ENCODE results near the gene TMEM138.

DNA sequence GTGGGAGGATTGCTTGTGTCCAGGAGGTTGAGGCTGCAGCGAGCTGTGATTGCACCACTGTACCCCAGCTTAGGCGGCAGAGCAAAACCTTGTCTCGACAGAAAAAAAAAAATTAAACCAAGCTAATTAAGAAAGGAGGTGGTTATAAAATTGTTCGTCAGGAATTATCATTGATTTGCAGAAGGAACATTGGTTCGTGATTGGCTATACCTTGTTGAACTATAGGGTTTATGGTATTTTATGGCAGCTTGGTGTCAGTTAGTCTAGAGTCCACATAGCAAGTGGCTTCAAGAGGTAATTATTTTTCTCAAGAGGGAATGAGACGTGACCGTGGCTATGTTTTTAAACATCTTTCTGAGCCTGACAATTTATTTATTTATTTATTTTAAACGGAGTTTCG lies 18.7 kb downstream of the TMEM138 start:
- TF ChIP-seq POLR2A (IDR thresholded peaks at IDR 0.05; ENCODE audit: extremely low read depth, insufficient read length), result no peak
- TF ChIP-seq, protein P1, sequence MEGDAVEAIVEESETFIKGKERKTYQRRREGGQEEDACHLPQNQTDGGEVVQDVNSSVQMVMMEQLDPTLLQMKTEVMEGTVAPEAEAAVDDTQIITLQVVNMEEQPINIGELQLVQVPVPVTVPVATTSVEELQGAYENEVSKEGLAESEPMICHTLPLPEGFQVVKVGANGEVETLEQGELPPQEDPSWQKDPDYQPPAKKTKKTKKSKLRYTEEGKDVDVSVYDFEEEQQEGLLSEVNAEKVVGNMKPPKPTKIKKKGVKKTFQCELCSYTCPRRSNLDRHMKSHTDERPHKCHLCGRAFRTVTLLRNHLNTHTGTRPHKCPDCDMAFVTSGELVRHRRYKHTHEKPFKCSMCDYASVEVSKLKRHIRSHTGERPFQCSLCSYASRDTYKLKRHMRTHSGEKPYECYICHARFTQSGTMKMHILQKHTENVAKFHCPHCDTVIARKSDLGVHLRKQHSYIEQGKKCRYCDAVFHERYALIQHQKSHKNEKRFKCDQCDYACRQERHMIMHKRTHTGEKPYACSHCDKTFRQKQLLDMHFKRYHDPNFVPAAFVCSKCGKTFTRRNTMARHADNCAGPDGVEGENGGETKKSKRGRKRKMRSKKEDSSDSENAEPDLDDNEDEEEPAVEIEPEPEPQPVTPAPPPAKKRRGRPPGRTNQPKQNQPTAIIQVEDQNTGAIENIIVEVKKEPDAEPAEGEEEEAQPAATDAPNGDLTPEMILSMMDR (IDR thresholded peaks at IDR 0.05; ENCODE audit: low read depth, low read length), result no peak
- no peak for TF ChIP-seq MYC (IDR thresholded peaks at IDR 0.05; ENCODE audit: low read depth, low read length)

Data from NB4 (cell line).